RCC 7860 (cell line): ENCODE measurements around the gene CCSER1.
A peak's percentile ranks its signal among the peaks of the same experiment; 100 is the strongest.

ENCODE experiments used
- DNase-seq: peaks from one replicate; pipeline ENCODE4 v3.0.0-alpha.2; 2015; ENCODE audit warnings: low spot score
- FAIRE-seq: peaks from 2 replicates; lab custom pipeline; 2012; peaks lifted over from hg19 to GRCh38; lab: Jason Lieb, UNC

CCSER1 gene

GRCh38 chr4:90189178-90189577, 62.0 kb downstream of the CCSER1 start:
- no peak for FAIRE-seq

DNA sequence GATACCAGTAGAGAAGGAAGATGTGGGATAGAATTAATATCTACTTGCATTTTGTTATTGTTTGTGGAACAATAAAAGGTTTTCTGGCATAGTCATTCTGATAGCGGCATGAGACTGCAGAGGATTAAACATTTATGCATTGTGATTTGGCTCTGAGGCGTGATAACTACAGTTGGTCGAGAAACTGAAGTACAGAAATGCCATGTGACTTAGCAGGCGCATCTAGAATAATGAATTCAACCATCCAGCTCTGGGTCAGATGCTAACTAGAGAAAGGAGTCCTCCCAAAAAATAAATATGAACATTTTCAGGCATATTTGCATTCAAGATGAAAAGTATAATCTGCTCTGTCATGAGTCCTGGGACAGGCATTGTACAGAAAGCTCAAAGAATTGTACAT, 62.8 kb downstream of the CCSER1 start:
- DNase-seq (no peak), FAIRE-seq (no peak)

More at GRCh38 chr4:90189178-90189577, 62.0 kb downstream of the CCSER1 start:
- no peak for DNase-seq

GRCh38 chr4:90190525-90190924, 63.3 kb downstream of the CCSER1 start:
- FAIRE-seq (no peak), DNase-seq (no peak)

DNA sequence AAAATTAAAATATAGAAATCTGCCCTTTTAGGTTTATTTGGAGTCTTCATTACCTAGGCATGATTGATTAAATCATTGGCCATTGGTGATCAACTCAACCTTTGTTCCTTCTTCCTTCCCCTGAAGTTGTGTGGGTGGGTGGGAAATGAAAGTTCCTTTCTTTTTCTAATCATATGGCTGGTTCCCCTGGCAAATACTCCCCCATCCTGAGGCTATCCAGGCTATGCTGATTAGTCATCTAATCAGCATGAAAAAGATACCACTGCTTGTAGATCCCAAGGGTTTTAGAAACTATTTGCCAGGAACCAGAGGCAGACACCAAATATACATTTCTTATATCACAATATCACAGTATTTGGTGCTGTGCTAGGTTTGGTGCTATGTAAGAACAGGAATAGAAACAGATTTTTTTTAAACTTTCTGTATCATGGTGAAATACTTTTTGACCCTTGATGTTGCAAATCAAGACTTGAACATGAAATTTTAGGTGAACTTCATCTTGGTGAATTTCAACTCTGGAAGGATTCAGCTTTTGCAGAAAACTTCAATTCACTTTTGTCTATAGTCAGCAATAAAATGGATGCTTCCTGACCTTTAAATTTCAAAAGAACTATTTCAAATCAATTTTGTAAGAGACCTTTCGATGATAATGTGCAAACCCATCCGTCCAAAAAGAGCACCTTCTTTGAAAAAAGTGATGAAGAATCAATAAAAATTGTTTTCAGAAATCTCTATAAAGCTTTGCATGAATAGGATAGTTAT, 71.1 kb downstream of the CCSER1 start:
- FAIRE-seq = no peak
- no peak for DNase-seq

GRCh38 chr4:90207887-90208454, 80.8 kb downstream of the CCSER1 start:
- FAIRE-seq = no peak

GRCh38 chr4:90209922-90210321, 82.7 kb downstream of the CCSER1 start:
- FAIRE-seq = no peak
- DNase-seq = no peak

More at GRCh38 chr4:90207887-90208454, 80.8 kb downstream of the CCSER1 start:
- DNase-seq = no peak

DNA sequence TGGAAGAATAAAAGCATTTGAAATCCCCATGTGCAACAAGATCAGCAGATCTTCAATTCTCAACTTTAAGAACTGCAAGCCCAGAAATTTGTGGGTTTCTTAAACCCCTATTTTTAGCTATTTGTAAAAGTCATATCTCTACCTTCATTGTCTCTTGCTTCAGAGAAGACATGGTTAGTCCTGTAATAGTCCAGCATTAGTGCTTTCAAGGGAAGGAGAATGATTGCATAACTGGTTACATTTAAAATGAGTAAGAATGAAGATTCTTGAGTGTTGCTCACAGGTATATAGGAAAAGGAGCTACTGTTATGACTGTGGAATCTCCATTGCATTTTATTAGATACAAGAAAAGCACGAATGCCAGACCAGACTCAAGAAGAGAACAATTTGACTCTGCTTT, 84.0 kb downstream of the CCSER1 start:
- no peak for FAIRE-seq
- no peak for DNase-seq

DNA sequence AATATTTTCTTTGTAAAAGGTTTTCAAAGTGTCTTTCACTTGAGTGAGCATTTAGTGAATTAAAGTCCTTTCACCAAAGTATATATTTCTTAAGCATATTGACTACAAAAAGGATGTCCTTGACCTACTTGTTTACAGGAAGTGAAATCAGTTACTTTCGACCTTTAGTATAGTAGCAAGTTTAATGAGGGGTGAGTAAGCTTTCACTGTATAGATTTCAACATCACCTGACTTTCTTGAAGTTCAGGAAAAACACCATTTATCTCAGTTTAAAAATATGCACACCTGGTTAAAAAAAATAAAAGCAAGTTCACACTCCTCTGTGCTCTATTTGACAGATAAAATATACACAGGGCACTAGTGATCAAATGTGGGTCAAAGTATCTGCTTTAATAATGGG, 88.1 kb downstream of the CCSER1 start:
- no peak for DNase-seq

GRCh38 chr4:90219822-90220221, 92.6 kb downstream of the CCSER1 start:
- FAIRE-seq (no peak), DNase-seq (no peak)

More for the DNA sequence above, 88.1 kb downstream of the CCSER1 start:
- FAIRE-seq = no peak

DNA sequence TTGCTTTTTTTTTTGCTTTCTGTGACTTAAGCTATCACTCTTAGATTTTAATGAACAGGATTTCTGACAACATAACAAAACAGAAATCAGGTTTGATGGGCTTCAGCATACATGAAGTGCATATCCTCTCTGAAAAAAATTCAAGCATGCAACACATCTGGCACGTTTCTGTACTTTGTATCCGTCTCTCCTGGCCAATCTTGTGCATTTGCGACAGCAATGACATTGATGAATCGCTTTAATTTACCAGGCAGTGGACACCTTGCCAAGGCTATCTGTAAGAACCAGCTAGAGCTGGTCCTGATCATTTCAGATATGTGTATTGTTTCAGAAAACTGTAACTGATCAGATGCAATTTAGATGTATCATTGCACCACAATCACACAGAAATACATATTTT, 93.3 kb downstream of the CCSER1 start:
- no peak for FAIRE-seq
- DNase-seq = no peak

DNA sequence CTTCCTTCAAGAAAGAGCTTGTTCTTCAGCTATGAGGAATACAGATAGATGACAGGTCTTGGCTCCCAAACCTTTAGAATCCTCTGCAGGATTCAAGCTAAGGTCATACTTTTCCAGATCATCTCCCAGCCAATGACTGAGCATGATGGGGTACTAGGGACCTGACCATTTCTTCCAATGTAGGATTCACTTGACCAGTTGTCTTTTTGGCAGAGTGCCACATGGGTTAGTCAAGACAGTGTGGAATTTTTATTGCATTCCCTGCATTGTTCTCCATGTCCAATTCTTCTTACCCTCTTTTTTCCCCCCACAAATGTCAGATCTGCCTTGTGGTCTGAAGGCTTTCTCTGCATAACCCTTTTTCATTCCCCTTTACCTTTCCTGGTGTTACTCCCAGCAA, 99.5 kb downstream of the CCSER1 start:
- FAIRE-seq (no peak), DNase-seq (peak; percentile 20)

- DNase-seq = no peak
- no peak for FAIRE-seq
Measured at GRCh38 chr4:90227177-90227576, 100.0 kb downstream of the CCSER1 start.

DNA sequence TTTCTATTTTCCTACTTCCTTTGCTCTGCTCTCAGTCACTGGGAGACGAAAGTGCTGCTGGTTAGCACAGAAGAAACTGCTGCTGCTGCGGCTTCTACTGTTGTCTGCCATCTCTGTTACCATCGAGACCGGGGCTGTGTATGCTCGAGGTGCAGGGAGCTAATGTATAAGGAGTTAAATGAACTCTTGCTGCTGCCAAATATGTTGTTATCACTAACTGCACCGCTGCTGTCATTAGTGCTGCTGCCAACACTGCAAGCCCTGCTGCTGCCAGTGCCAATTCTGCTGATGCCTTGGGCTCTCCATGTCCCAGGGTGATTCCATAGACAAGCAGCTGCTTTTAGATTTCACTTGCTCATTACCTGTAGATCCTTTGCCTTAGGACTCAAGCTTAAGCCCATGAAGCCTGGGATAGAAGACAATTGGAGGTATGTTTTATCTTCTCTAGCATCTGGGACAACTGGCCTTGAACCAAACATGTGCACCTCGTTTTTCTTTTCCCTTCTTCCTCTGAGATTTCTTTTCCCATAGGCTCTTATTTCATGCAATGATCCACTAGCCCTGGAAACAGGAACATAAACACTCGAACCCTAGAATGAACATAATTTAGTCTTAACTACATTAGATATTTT, 107.8 kb downstream of the CCSER1 start:
- FAIRE-seq = no peak
- no peak for DNase-seq

- DNase-seq = no peak
- FAIRE-seq = no peak
Measured at GRCh38 chr4:90237751-90238530, 110.7 kb downstream of the CCSER1 start.

DNA sequence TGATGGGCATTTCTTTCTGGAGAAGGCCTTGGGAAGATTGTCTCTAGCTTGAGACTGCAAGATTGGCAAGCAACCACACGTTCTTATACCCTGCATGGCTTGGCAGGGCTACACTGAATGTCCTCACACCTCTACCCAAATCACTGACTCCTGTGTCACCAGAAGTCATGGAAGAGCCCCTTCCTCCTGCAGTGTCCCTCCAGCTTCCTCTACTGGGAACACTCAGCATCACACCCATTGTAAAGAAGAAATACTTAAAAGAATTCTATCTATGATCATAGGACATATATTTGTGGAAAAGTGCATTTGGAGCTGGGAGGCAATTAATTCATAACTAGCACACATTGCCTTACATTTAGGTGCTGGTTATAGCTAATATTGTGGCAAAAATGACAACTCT, 113.1 kb downstream of the CCSER1 start:
- DNase-seq = no peak

DNA sequence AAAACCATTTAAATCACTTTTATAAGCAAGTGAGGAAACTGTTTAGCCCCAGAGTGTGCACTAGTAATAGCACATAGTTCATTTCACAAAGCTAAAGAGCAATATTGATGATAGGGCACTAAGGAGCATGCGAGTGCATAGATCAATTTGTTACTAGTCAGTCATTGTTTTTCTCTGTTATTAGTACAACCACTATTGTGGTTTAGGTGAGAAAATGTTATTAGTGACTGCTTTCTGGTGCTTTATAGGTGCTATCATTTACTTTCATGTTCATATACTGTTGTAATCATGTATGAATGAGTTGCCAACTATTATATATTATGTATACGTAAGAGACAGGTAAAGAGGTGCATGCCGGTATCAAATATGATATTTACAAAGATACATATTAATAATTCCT, 113.8 kb downstream of the CCSER1 start:
- FAIRE-seq (no peak), DNase-seq (no peak)

More for the DNA sequence above, 113.1 kb downstream of the CCSER1 start:
- no peak for FAIRE-seq

DNA sequence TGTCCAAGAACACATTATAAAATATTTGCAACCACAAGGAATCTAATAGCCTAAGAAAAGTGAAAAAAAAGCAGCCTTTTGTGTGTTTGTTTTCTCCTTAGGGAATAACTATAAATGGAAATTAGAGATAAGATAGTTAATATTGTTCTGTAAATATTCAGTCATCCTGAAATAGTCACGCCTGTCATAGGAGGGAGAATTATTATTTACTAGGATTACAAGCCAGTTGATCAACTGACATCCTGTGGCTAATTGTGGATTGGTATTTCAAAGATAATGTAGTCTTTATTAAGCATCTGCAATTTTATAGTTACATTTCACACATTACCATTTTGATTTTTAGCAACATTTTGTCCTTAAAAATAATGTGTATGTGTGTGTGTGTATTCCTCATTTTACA, 118.6 kb downstream of the CCSER1 start:
- no peak for FAIRE-seq
- DNase-seq = no peak

- DNase-seq (no peak), FAIRE-seq (no peak)
Measured at GRCh38 chr4:90246816-90247215, 119.6 kb downstream of the CCSER1 start.

- FAIRE-seq = no peak
- DNase-seq = no peak
Measured at GRCh38 chr4:90254357-90254756, 127.2 kb downstream of the CCSER1 start.

DNA sequence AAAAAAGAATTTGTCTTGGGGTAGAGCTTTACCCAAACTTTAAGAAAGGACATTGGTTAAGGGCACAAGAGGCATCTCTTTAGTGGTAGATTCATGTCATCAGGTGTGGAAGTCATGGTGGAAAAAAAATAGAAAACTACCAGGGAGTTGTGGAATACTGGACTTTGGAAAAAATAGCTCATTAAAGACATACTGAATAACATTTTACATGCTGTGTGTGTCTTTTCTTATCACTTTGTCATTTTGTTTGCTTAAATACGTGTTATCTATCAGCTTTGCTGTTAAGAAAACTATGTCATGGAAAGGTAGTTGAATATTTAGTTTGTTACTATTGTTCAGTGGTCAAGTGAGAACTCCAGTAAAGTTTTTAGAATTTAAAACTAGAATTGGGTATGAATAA, 147.0 kb downstream of the CCSER1 start:
- FAIRE-seq (no peak), DNase-seq (no peak)

GRCh38 chr4:90280954-90281353, 153.8 kb downstream of the CCSER1 start:
- no peak for FAIRE-seq
- DNase-seq = no peak
